ENCODE data around the gene FRMD5. TPM values are rescaled to one million over a fixed set of nuclear protein-coding genes. Genes with fewer than 3 reads are reported as not detected.

FRMD5 gene
- total and polyA plus RNA-seq, 7 donors, result 0.41 to 1.8 (median 0.92) TPM

- DNase-seq, result no peak
- H3K4me1 ChIP-seq, result no peaks in the 10 kb centered on the region
- H3K9me3 ChIP-seq, result no peaks in the 10 kb centered on the region
- intact Hi-C loops (cut with DNase I), result no loop called here
- no peaks in the 10 kb centered on the region for H3K36me3 ChIP-seq
- H3K27me3 ChIP-seq, result no peaks in the 10 kb centered on the region
- WGBS, 2 donors, result 86 to 89% methylated on average over 3 of the region's 3 CpGs
- no peak overlapping the region for H3K4me3 ChIP-seq
- no peak for TF ChIP-seq POLR2AphosphoS5 (IDR thresholded peaks at IDR 0.05)
- no peak for TF ChIP-seq POLR2A (IDR thresholded peaks at IDR 0.05)
- TF ChIP-seq EP300 (IDR thresholded peaks at IDR 0.05), result no peak
- no peak for TF ChIP-seq CTCF (IDR thresholded peaks at IDR 0.05)
- H3K27ac ChIP-seq, result no peak overlapping the region
Observed at GRCh38 chr15:43931119-43931518, 264.0 kb downstream of the FRMD5 start.

- no peaks in the 10 kb centered on the region for H3K36me3 ChIP-seq
- DNase-seq, result no peak
- intact Hi-C loops (cut with DNase I), result no loop called here
- H3K27ac ChIP-seq, result no peak overlapping the region
- no peak overlapping the region for H3K4me3 ChIP-seq
- 77 to 91% methylated on average over 5 of the region's 5 CpGs for WGBS, 2 donors
- no peaks in the 10 kb centered on the region for H3K4me1 ChIP-seq
- no peak for TF ChIP-seq POLR2A (IDR thresholded peaks at IDR 0.05)
- TF ChIP-seq CTCF (IDR thresholded peaks at IDR 0.05), result no peak
- no peak for TF ChIP-seq EP300 (IDR thresholded peaks at IDR 0.05)
- TF ChIP-seq POLR2AphosphoS5 (IDR thresholded peaks at IDR 0.05), result no peak
- H3K27me3 ChIP-seq, result no peaks in the 10 kb centered on the region
- no peaks in the 10 kb centered on the region for H3K9me3 ChIP-seq
Observed at GRCh38 chr15:43930556-43930955, 264.5 kb downstream of the FRMD5 start.

GRCh38 chr15:43930079-43930478 is 265.0 kb downstream of the FRMD5 start:
- no peak for DNase-seq
- Histone ChIP-seq H3K4me3 (no peak overlapping the region), H3K36me3 (no peaks in the 10 kb centered on the region), H3K9me3 (no peaks in the 10 kb centered on the region), H3K27ac (no peak overlapping the region), H3K27me3 (no peaks in the 10 kb centered on the region), H3K4me1 (no peaks in the 10 kb centered on the region)
- intact Hi-C loops (cut with DNase I), result no loop called here
- WGBS, 2 donors, result 39 to 71% methylated on average over 2 of the region's 2 CpGs
- TF ChIP-seq POLR2A (IDR thresholded peaks at IDR 0.05), result no peak
- no peak for TF ChIP-seq EP300 (IDR thresholded peaks at IDR 0.05)
- TF ChIP-seq POLR2AphosphoS5 (IDR thresholded peaks at IDR 0.05), result no peak
- no peak for TF ChIP-seq CTCF (IDR thresholded peaks at IDR 0.05)

GRCh38 chr15:43928152-43928551 is 266.9 kb downstream of the FRMD5 start:
- H3K36me3 ChIP-seq, result no peaks in the 10 kb centered on the region
- no peak overlapping the region for H3K27ac ChIP-seq
- no peak overlapping the region for H3K4me3 ChIP-seq
- WGBS, 2 donors, result 78 to 89% methylated on average over 5 of the region's 5 CpGs
- no peak for DNase-seq
- intact Hi-C loops (cut with DNase I), result no loop called here
- H3K4me1 ChIP-seq, result no peaks in the 10 kb centered on the region
- H3K9me3 ChIP-seq, result no peaks in the 10 kb centered on the region
- no peak for TF ChIP-seq POLR2AphosphoS5 (IDR thresholded peaks at IDR 0.05)
- TF ChIP-seq EP300 (IDR thresholded peaks at IDR 0.05), result no peak
- no peak for TF ChIP-seq CTCF (IDR thresholded peaks at IDR 0.05)
- no peak for TF ChIP-seq POLR2A (IDR thresholded peaks at IDR 0.05)
- no peaks in the 10 kb centered on the region for H3K27me3 ChIP-seq

GRCh38 chr15:43927203-43927602 is 267.9 kb downstream of the FRMD5 start:
- Histone ChIP-seq H3K4me1 (no peaks in the 10 kb centered on the region), H3K9me3 (no peaks in the 10 kb centered on the region), H3K4me3 (no peak overlapping the region), H3K27me3 (no peaks in the 10 kb centered on the region), H3K36me3 (no peaks in the 10 kb centered on the region), H3K27ac (no peak overlapping the region)
- WGBS, 2 donors, result 58 to 72% methylated on average over 4 of the region's 4 CpGs
- DNase-seq, result no peak
- no peak for TF ChIP-seq POLR2A (IDR thresholded peaks at IDR 0.05)
- intact Hi-C loops (cut with DNase I), result no loop called here

Measured in sigmoid colon (tissue), 7 donors.